HEK293T (cell line): ENCODE measurements around the gene ITGB1.

Experiments
- BHLHE40 ChIP-seq: fragments of 450-650 bp; IDR thresholded peaks from 2 replicates; pipeline ENCODE4 v1.6.1; 2016; ENCODE audit warnings: mild to moderate bottlenecking, moderate library complexity, borderline replicate concordance
- CTBP1 ChIP-seq: fragments of 450-650 bp; IDR thresholded peaks from 2 replicates; pipeline ENCODE4 v1.6.1; 2016; ENCODE audit warnings: borderline replicate concordance
- ELF4 ChIP-seq: fragments of 450-650 bp; IDR thresholded peaks from 2 replicates; pipeline ENCODE4 v1.6.1; 2017; ENCODE audit warnings: antibody characterized with exemption
- FOXA1 ChIP-seq: fragments of 450-650 bp; IDR thresholded peaks from 2 replicates; pipeline ENCODE4 v1.6.1; 2016; ENCODE audit warnings: mild to moderate bottlenecking
- FOXK2 ChIP-seq: fragments of 450-650 bp; IDR thresholded peaks from 2 replicates; pipeline ENCODE4 v1.6.1; 2016; ENCODE audit warnings: mild to moderate bottlenecking
- FOXM1 ChIP-seq: fragments of 450-650 bp; IDR thresholded peaks from 2 replicates; pipeline ENCODE4 v1.6.1; 2017; ENCODE audit warnings: mild to moderate bottlenecking, borderline replicate concordance
- LEF1 ChIP-seq: fragments of 450-650 bp; IDR thresholded peaks from 2 replicates; pipeline ENCODE4 v1.6.1; 2017; ENCODE audit warnings: mild to moderate bottlenecking, borderline replicate concordance
- NFRKB ChIP-seq: fragments of 450-650 bp; IDR thresholded peaks from 2 replicates; pipeline ENCODE4 v1.6.1; 2016; ENCODE audit warnings: mild to moderate bottlenecking, moderate library complexity
- SP1 ChIP-seq: fragments of 450-650 bp; IDR thresholded peaks from 2 replicates; pipeline ENCODE4 v1.6.1; 2017
- SUZ12 ChIP-seq: fragments of 450-650 bp; IDR thresholded peaks from 2 replicates; pipeline ENCODE4 v1.6.1; 2016; ENCODE audit warnings: mild to moderate bottlenecking
- TARDBP ChIP-seq: fragments of 450-650 bp; IDR thresholded peaks from 2 replicates; pipeline ENCODE4 v1.6.1; 2016
- ZNF384 ChIP-seq: fragments of 450-650 bp; IDR thresholded peaks from 2 replicates; pipeline ENCODE4 v1.6.1; 2016
- TF ChIP-seq, protein P1 (sequence below): fragments of 450-650 bp; IDR thresholded peaks from 2 replicates; pipeline ENCODE4 v1.6.1; 2016

DNA sequence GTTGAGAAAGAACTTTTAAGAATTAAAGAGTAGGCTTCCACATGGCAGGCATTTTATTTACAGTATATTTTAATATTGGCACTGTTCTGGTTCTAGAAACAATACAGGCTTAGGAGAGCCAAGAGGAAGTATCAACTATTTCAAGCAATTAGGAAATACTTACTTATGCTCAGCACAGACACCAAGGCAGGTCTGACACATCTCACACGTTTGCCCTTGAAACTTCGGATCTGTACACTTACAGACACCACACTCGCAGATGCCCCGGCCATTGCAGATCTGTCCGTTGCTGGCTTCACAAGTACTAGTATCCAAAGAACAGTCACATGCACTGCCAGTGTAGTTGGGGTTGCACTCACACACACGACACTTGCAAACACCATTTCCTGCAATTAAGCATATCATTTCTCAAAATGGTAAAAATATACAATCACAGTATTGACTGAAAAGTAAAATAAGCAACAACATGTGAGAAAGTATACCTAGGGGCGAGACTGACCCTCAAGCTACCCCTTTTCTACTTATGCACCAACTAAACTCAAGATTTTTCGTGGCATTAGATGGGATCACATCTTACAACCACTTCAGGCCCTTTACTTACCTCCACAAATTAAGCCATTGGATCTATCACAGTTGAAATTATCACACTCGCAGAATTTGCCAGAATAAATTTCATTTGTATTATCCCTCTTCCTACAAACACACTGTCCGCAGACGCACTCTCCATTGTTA, 46.6 kb downstream of the ITGB1 start:
- TF ChIP-seq ELF4 (no peak), SUZ12 (no peak), SP1 (no peak), BHLHE40 (no peak), NFRKB (no peak), FOXM1 (no peak), FOXK2 (no peak), TARDBP (no peak), CTBP1 (no peak), ZNF384 (no peak), FOXA1 (no peak), LEF1 (no peak)
- TF ChIP-seq, protein P1, sequence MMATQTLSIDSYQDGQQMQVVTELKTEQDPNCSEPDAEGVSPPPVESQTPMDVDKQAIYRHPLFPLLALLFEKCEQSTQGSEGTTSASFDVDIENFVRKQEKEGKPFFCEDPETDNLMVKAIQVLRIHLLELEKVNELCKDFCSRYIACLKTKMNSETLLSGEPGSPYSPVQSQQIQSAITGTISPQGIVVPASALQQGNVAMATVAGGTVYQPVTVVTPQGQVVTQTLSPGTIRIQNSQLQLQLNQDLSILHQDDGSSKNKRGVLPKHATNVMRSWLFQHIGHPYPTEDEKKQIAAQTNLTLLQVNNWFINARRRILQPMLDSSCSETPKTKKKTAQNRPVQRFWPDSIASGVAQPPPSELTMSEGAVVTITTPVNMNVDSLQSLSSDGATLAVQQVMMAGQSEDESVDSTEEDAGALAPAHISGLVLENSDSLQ, result no peak
